Measurements from ENCODE around the gene PCDH17. TPM values are rescaled to one million over a fixed set of nuclear protein-coding genes. Genes with fewer than 3 reads are reported as not detected.

Gene PCDH17
- polyA plus RNA-seq, 2 of the 4 experiments (the other 2 are of a cell fraction), result 0.01 to 0.27 TPM

DNA sequence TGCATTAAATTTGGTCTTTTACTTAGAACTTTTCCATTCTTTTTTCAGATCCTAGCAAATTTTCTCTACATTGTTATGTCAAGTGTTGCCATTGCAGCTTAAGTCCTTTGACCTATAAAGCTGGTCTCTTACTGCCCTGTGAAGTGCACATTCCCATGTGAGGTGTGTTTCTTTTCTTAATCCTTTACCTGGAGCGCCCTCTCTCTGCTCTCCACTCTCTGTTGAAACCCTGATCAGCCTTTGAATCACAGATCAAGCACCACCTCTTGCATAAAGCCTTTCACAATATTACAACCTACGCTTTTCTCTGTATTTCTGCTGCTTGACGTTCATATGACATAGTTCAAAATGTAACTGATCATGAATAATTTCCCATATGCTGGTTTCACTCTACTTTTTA is 84.8 kb downstream of the PCDH17 start:
- no peak for FAIRE-seq

DNA sequence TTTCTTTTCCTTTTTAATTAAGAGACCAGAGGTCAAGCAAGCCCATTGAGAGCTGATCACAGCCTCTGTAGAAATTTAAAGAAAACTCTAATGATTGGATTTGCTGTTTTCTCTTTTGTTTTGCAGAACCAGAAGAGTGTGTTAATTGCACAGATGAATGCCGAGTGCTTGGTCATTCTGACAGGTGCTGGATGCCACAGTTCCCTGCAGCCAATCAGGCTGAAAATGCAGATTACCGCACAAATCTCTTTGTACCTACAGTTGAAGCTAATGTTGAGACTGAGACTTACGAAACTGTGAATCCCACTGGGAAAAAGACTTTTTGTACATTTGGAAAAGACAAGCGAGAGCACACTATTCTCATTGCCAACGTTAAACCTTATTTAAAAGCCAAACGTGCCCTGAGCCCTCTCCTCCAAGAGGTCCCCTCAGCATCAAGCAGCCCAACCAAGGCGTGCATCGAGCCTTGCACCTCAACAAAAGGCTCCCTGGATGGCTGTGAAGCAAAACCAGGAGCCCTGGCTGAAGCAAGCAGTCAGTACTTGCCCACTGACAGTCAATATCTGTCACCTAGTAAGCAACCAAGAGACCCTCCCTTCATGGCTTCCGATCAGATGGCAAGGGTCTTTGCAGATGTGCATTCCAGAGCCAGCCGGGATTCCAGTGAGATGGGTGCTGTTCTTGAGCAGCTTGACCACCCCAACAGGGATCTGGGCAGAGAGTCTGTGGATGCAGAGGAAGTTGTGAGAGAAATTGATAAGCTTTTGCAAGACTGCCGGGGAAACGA is 93.1 kb downstream of the PCDH17 start:
- FAIRE-seq (no peak), ATAC-seq (no peak), DNase-seq (ENCODE audit: low read depth in 1 of 2, low spot score in 1 of 2) (no peak)
- H3K4me2 ChIP-seq, result no peak overlapping the region
- CTCF ChIA-PET, result no interaction called here
- H3K4me3 ChIP-seq, result no peak overlapping the region
- 11% methylated on average over 11 of the region's 12 CpGs for WGBS (ENCODE audit: missing lambda C conversion rate)
- TF ChIP-seq CHD2 (IDR thresholded peaks at IDR 0.05; ENCODE audit: low read length, partially characterized antibody), result no peak
- no peak for TF ChIP-seq TP53 (CRISPR knock-in tag; IDR thresholded peaks at IDR 0.05)
- TF ChIP-seq, protein P1, sequence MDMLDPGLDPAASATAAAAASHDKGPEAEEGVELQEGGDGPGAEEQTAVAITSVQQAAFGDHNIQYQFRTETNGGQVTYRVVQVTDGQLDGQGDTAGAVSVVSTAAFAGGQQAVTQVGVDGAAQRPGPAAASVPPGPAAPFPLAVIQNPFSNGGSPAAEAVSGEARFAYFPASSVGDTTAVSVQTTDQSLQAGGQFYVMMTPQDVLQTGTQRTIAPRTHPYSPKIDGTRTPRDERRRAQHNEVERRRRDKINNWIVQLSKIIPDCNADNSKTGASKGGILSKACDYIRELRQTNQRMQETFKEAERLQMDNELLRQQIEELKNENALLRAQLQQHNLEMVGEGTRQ (IDR thresholded peaks at IDR 0.05), result no peak
- no peak for TF ChIP-seq POLR2A (IDR thresholded peaks at IDR 0.05; ENCODE audit: low read length)
- no peak for TF ChIP-seq MAFK (IDR thresholded peaks at IDR 0.05; ENCODE audit: partially characterized antibody)
- no peaks in the 10 kb centered on the region for H3K4me1 ChIP-seq
- no peak overlapping the region for H3K27ac ChIP-seq
- POLR2A ChIA-PET, result no interaction called here
- no peaks in the 10 kb centered on the region for H3K9me3 ChIP-seq

More for the DNA sequence above, 84.8 kb downstream of the PCDH17 start:
- Histone ChIP-seq H3K4me2 (no peak overlapping the region), H3K27ac (no peak overlapping the region), H3K4me3 (no peak overlapping the region), H3K4me1 (no peaks in the 10 kb centered on the region), H3K9me3 (no peaks in the 10 kb centered on the region)
- DNase-seq (ENCODE audit: low read depth in 1 of 2, low spot score in 1 of 2) (no peak), ATAC-seq (no peak)
- POLR2A ChIA-PET, result no interaction called here
- TF ChIP-seq, protein P2, sequence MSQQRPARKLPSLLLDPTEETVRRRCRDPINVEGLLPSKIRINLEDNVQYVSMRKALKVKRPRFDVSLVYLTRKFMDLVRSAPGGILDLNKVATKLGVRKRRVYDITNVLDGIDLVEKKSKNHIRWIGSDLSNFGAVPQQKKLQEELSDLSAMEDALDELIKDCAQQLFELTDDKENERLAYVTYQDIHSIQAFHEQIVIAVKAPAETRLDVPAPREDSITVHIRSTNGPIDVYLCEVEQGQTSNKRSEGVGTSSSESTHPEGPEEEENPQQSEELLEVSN (IDR thresholded peaks at IDR 0.05; ENCODE audit: borderline replicate concordance, low read depth), result no peak
- CTCF ChIA-PET, result no interaction called here
- WGBS (ENCODE audit: missing lambda C conversion rate), result 0% methylated on average over 3 of the region's 3 CpGs

DNA sequence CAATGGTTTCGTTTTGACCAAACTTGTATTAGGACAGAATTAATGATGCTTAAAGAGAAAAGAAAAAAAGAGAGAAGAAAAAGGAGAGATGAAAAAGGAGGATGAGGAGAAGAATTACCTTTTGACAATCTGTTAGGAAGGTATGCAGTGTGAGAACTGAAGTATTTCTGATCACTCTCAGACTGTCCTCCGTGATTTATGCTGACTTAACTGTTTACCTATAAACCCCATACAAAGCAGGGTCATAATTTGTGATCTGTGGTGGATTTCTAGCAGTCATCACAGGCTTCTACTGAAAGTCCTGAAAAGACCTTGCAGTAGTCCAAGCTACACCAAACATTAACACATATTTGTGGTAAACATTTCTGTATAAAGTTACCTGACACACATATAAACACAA is 93.9 kb downstream of the PCDH17 start:
- 2% methylated on average over 2 of the region's 2 CpGs for whole genome bisulfite sequencing (ENCODE audit: missing lambda C conversion rate)
- no peak overlapping the region for H3K27ac ChIP-seq
- DNase-seq (ENCODE audit: low read depth in 1 of 2, low spot score in 1 of 2), result no peak
- no peak for FAIRE-seq
- no peak for ATAC-seq
- no peak overlapping the region for H3K4me2 ChIP-seq
- CTCF ChIA-PET, result no interaction called here
- H3K4me1 ChIP-seq, result no peaks in the 10 kb centered on the region
- POLR2A ChIA-PET, result no interaction called here
- H3K9me3 ChIP-seq, result no peaks in the 10 kb centered on the region
- H3K4me3 ChIP-seq, result no peak overlapping the region
- no peak for TF ChIP-seq TFCP2L1 (CRISPR knock-in tag; IDR thresholded peaks at IDR 0.05)
- TF ChIP-seq SREBF2 (IDR thresholded peaks at IDR 0.05), result no peak
- TF ChIP-seq, protein P3, sequence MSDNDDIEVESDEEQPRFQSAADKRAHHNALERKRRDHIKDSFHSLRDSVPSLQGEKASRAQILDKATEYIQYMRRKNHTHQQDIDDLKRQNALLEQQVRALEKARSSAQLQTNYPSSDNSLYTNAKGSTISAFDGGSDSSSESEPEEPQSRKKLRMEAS (IDR thresholded peaks at IDR 0.05), result no peak
- TF ChIP-seq, protein P4, sequence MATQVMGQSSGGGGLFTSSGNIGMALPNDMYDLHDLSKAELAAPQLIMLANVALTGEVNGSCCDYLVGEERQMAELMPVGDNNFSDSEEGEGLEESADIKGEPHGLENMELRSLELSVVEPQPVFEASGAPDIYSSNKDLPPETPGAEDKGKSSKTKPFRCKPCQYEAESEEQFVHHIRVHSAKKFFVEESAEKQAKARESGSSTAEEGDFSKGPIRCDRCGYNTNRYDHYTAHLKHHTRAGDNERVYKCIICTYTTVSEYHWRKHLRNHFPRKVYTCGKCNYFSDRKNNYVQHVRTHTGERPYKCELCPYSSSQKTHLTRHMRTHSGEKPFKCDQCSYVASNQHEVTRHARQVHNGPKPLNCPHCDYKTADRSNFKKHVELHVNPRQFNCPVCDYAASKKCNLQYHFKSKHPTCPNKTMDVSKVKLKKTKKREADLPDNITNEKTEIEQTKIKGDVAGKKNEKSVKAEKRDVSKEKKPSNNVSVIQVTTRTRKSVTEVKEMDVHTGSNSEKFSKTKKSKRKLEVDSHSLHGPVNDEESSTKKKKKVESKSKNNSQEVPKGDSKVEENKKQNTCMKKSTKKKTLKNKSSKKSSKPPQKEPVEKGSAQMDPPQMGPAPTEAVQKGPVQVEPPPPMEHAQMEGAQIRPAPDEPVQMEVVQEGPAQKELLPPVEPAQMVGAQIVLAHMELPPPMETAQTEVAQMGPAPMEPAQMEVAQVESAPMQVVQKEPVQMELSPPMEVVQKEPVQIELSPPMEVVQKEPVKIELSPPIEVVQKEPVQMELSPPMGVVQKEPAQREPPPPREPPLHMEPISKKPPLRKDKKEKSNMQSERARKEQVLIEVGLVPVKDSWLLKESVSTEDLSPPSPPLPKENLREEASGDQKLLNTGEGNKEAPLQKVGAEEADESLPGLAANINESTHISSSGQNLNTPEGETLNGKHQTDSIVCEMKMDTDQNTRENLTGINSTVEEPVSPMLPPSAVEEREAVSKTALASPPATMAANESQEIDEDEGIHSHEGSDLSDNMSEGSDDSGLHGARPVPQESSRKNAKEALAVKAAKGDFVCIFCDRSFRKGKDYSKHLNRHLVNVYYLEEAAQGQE (IDR thresholded peaks at IDR 0.05), result no peak
- no peak for TF ChIP-seq HEYL (CRISPR knock-in tag; IDR thresholded peaks at IDR 0.05)
- TF ChIP-seq, protein P2 (IDR thresholded peaks at IDR 0.05; ENCODE audit: borderline replicate concordance, low read depth), result no peak
- no peak for TF ChIP-seq TP53 (CRISPR knock-in tag; IDR thresholded peaks at IDR 0.05)
- no peak for TF ChIP-seq RARB (CRISPR knock-in tag; IDR thresholded peaks at IDR 0.05)
- no peak for TF ChIP-seq EHMT2 (IDR thresholded peaks at IDR 0.05; ENCODE audit: low read depth)
- TF ChIP-seq PHF8 (IDR thresholded peaks at IDR 0.05; ENCODE audit: borderline replicate concordance, low read depth), result no peak
- TF ChIP-seq, protein P1 (IDR thresholded peaks at IDR 0.05), result no peak

Data from A549 (cell line).